Panc1 (cell line): ENCODE measurements around the gene UQCC2.

ENCODE experiments used
- POLR2AphosphoS5 ChIP-seq: IDR thresholded peaks from 2 replicates; pipeline ENCODE4 v1.6.1; 2012; ENCODE audit warnings: mild to moderate bottlenecking, low read depth, low read length, moderate library complexity
- SIN3A ChIP-seq: IDR thresholded peaks from 2 replicates; pipeline ENCODE4 v1.6.1; 2012; ENCODE audit warnings: low read depth, mild to moderate bottlenecking, low read length, moderate library complexity, borderline replicate concordance; ENCODE audit not compliant: insufficient read depth
- TCF7L2 ChIP-seq: IDR thresholded peaks from 2 replicates; pipeline ENCODE4 v1.6.1; 2011; ENCODE audit warnings: mild to moderate bottlenecking, low read depth, low read length, inconsistent platforms
- TF ChIP-seq, protein P1 (sequence below): fragments of 450-650 bp; IDR thresholded peaks from 2 replicates; pipeline ENCODE4 v1.5.1; 2017; ENCODE audit warnings: mild to moderate bottlenecking
- TF ChIP-seq, protein P2 (sequence below), 2 experiments: IDR thresholded peaks; 2 replicates each; pipeline ENCODE4 v1.6.1; 2011 to 2012; ENCODE audit warnings: low read depth in 2 of 2, control low read depth in 1 of 2, low read length in 1 of 2, mild to moderate bottlenecking in 1 of 2, moderate library complexity in 1 of 2; ENCODE audit not compliant: insufficient read depth in 1 of 2

DNA sequence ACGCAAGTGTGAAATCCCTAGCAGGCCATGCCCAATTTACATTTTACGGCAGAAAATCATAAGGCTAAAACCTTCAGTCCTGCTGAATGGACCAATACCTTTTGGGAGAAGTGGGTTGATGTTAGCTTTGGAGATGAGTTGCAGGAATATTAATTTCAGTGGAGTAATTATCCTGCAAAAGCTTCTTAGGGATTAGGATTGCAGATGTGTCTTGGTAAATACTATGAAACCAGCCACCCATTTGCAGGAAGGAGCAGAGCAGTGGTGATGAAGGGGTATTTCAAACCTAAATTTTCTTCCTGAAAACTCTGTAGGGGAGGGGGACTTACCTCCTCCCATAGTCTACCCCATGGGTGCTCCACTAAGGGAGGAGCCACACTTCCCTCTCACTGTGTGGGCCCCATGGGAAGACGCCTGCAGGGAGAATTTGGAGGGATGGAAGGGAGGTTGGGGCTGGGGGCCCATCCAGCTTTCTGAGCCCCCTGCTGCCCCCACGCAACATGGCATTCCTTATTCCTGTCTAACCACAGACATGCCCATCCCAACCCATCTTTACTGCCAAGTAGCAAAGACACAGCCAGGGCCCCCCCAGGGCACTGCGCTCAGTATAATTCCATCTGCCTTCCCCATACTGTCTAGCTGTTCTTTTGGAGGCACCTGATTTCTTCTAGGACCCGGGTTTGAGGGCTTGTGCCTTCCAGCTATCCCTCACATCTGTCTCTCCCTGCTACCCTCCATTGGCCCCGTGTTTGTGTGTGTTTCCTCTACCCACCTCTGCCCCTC lies 14.6 kb upstream of the UQCC2 start:
- TF ChIP-seq POLR2AphosphoS5 (no peak), SIN3A (no peak), TCF7L2 (no peak)
- TF ChIP-seq, protein P1, sequence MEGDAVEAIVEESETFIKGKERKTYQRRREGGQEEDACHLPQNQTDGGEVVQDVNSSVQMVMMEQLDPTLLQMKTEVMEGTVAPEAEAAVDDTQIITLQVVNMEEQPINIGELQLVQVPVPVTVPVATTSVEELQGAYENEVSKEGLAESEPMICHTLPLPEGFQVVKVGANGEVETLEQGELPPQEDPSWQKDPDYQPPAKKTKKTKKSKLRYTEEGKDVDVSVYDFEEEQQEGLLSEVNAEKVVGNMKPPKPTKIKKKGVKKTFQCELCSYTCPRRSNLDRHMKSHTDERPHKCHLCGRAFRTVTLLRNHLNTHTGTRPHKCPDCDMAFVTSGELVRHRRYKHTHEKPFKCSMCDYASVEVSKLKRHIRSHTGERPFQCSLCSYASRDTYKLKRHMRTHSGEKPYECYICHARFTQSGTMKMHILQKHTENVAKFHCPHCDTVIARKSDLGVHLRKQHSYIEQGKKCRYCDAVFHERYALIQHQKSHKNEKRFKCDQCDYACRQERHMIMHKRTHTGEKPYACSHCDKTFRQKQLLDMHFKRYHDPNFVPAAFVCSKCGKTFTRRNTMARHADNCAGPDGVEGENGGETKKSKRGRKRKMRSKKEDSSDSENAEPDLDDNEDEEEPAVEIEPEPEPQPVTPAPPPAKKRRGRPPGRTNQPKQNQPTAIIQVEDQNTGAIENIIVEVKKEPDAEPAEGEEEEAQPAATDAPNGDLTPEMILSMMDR: no peak
- TF ChIP-seq, protein P2, sequence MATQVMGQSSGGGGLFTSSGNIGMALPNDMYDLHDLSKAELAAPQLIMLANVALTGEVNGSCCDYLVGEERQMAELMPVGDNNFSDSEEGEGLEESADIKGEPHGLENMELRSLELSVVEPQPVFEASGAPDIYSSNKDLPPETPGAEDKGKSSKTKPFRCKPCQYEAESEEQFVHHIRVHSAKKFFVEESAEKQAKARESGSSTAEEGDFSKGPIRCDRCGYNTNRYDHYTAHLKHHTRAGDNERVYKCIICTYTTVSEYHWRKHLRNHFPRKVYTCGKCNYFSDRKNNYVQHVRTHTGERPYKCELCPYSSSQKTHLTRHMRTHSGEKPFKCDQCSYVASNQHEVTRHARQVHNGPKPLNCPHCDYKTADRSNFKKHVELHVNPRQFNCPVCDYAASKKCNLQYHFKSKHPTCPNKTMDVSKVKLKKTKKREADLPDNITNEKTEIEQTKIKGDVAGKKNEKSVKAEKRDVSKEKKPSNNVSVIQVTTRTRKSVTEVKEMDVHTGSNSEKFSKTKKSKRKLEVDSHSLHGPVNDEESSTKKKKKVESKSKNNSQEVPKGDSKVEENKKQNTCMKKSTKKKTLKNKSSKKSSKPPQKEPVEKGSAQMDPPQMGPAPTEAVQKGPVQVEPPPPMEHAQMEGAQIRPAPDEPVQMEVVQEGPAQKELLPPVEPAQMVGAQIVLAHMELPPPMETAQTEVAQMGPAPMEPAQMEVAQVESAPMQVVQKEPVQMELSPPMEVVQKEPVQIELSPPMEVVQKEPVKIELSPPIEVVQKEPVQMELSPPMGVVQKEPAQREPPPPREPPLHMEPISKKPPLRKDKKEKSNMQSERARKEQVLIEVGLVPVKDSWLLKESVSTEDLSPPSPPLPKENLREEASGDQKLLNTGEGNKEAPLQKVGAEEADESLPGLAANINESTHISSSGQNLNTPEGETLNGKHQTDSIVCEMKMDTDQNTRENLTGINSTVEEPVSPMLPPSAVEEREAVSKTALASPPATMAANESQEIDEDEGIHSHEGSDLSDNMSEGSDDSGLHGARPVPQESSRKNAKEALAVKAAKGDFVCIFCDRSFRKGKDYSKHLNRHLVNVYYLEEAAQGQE (IDR thresholded peaks at IDR 0.05; ENCODE audit: insufficient read depth in 1 of 2, low read depth in 2 of 2, low read length in 1 of 2): no peak
